Urothelium cell line (cell line): ENCODE data around the gene RBP5.
A peak's percentile ranks its signal among the peaks of the same experiment; 100 is the strongest.

Experiments used
- DNase-seq: peaks from one replicate; pipeline ENCODE4 v3.0.0; 2011; ENCODE audit warnings: low spot score, mixed read lengths
- FAIRE-seq: peaks from 2 replicates; lab custom pipeline; 2011; peaks lifted over from hg19 to GRCh38; lab: Jason Lieb, UNC

The RBP5 gene

DNA sequence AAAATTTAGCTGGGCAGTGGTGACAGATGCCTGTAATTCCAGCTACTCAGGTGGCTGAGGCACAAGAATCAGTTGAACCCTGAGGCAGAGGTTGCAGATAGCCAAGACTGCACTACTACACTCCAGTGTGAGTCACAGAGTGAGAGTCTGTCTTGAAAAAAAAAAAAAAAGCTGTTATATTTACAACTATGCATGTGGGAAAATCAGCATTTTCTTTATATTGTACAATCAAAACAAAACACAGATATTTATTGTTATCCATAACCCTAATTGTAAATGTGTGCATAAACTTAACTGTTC lies 48.9 kb downstream of the RBP5 start:
- DNase-seq (peak; percentile 24), FAIRE-seq (no peak)

GRCh38 chr12:7078163-7078562 lies 50.5 kb downstream of the RBP5 start:
- no peak for DNase-seq
- no peak for FAIRE-seq

DNA sequence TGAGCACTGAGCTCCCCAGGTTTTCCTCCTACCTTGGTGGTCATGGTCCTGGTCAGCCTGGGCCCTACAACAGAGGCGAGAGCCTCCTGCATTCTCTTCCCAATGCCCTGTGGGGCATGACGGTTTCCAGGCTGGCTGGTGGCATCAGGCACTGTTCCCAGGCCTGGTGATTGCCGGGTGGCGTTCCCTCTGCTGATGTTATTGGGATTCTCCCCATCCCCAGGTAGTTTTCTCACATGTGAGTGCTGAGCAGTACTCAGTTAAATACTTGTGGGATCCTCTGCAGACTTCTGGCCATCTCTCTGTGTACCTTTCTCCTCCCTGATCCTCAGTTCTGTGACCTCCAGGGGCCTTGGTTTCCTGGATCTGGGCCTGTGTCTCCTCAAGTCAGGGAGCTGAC lies 52.2 kb downstream of the RBP5 start:
- DNase-seq = no peak
- no peak for FAIRE-seq

- DNase-seq (no peak), FAIRE-seq (peak; percentile 35)
Measured at GRCh38 chr12:7075939-7076338, 52.8 kb downstream of the RBP5 start.

DNA sequence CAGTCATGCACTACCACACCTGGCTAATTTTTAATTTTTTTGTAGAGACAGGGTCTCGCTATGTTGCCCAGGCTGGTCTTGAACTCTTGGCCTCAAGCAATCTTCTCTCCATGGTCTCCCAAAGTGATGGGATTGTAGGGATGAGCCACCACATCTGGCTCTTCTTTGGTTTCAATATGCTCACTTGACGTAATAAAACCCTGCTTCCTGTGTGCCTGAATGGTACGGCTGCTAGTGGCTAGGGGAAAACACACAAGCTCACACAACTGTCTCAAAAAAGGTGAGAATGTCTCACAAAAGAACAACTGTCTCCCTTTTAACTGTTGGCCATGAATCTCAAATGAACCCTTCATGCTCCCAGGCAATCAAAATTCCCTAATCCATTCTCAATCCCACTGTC lies 53.2 kb downstream of the RBP5 start:
- DNase-seq (no peak), FAIRE-seq (no peak)

DNA sequence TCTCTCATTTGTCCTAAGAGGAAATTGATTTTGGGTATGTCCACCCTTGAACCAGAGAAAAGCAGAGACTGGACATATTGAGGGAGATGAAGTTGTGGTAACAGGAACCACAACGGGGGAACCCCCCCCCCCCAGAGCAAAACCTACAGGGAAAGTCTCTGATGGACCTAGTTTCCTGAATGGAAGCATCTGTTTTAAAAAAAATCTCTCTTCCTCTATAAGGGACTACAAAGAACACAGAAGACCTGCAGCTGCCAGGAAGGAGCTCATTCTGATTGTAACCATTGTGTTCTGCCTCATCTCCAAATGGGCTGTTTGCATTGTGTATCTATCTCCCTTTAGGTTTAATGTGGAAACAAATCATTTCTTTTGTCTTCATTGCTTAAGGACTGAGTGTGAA lies 54.7 kb downstream of the RBP5 start:
- DNase-seq = no peak
- no peak for FAIRE-seq
